Kidney capillary endothelial cell (primary cell): ENCODE data around the gene ADPRS.

ENCODE experiments used
- DNase-seq: peaks from one replicate; pipeline ENCODE4 v3.0.0-alpha.2; 2018; ENCODE audit warnings: low spot score

Gene ADPRS, protein sequence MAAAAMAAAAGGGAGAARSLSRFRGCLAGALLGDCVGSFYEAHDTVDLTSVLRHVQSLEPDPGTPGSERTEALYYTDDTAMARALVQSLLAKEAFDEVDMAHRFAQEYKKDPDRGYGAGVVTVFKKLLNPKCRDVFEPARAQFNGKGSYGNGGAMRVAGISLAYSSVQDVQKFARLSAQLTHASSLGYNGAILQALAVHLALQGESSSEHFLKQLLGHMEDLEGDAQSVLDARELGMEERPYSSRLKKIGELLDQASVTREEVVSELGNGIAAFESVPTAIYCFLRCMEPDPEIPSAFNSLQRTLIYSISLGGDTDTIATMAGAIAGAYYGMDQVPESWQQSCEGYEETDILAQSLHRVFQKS

DNA sequence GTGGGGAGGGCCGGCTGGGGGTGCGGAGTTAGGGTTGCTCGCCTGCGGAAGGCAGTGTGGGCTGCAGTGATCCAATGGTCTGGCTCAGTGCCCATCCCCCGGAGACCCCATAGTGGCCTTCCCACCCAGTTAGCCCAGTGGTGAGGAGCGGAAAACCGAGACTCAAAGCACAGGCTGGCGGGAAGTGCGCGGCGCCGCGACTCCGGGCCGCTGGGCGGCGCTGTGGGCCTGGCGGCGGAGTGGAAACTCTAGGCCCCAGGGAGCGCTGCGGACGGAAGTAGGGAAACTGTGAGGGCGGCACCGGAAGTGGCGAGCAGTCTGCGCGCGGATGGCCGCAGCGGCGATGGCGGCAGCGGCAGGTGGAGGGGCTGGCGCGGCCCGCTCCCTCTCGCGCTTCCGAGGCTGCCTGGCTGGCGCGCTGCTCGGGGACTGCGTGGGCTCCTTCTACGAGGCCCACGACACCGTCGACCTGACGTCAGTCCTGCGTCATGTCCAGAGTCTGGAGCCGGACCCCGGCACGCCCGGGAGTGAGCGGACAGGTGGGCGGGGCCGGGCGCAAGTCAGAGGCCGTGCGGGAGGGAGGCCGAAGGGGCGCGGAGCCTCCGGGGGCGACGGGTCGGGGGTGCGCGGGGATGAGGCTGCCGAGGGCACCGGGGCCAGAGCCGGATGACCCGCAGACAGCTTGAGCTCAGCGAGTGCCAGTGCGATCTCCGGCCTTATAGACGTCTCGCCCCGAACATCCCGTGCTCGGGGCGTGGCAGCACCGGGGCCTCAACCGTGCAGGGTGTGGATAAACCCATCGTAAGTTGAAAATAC, at the start of gene ADPRS:
TSS of gene ADPRS (plus strand) at position 316 of the 816 bp plus-strand sequence. CDS start at position 329, 13 bp downstream.
- peak; percentile 87 for DNase-seq

DNA sequence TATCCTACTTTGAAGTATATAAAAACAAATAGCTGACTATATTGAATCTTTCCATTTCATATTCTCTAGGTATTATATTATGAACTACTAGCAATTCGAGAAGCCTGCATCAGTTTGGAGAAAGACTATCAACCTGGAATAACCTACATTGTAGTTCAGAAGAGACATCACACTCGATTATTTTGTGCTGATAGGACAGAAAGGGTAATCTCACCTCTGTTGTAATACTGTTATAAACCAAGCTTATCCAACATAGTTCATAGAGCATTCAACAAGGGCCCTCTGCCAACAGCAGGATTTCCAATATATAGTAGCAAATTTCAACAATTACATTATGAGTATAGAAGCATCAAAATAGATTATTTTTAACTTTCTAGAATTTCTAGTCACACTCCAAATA, 48.5 kb upstream of the ADPRS start:
- no peak for DNase-seq

DNA sequence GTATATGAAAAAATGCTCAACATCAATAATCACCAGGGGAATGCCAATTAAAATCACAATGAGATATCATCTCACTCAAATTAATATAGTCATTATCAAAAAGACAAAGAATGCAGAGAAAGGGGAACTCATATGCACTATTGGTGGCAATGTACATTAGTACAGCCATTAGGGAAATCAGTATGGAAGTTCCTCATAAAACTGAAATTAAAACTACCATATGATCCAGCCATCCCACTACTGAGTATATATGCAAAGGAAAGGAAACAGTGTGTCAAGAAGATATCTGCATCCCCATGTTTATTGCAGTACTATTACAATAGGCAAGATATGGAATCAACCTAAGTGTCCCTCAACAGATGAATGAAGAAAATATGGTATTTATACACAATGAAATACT, 36.9 kb upstream of the ADPRS start:
- no peak for DNase-seq

DNA sequence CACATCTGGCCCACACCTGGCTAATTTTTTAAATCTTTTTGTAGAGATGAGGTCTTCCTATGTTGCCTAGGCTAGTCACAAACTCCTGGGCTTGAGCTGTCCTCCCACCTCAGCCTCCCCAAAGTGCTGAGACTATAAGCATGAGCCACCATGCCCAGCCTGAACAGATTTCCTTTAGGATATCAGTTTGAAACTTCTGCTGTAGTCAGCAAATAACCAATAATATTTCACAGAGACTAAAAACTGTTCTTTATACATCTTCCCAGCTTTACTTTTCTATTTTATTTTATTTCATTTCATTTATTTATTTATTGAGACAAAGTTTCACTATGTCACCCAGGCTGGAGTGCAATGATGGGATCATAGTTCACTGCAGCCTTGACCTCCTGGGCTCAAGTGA, 34.7 kb upstream of the ADPRS start:
- no peak for DNase-seq

DNA sequence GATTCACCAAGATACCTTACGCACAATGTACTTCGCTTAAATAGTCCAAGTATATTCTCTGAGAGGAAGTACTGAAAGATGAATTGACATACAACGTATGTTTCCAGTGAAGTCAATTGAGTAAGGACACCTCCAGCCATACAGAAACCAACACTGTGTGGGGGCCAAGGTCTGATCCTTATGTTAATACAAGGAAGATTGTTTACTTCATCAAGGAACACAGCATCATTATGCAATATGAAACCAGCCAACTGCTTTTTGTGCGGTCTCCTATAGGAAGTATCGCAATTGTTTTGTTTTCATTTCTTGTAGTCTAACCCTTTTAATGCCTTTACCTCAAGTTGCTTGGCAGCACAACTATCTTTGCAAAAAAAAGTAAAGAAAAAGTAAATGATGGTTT, 33.0 kb upstream of the ADPRS start:
- DNase-seq: no peak

DNA sequence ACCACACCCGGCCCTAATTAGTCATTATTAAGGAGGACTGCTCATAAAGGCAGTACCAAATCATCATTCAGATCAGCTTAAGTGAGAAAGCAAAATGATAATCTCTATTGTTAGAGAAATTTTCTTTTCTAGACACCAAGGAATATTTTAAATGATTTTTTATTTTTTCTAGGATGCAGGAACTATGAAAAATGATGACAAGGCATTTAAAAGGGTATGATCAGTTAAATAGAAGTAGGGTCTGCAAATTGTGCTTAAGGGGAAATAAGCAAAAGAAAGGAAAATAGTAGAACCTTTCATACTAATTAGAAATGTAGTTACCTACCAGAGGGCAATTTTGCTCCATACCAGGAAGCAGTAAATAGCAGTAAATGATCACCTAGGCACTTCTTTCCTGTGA, 26.4 kb upstream of the ADPRS start:
- no peak for DNase-seq

DNA sequence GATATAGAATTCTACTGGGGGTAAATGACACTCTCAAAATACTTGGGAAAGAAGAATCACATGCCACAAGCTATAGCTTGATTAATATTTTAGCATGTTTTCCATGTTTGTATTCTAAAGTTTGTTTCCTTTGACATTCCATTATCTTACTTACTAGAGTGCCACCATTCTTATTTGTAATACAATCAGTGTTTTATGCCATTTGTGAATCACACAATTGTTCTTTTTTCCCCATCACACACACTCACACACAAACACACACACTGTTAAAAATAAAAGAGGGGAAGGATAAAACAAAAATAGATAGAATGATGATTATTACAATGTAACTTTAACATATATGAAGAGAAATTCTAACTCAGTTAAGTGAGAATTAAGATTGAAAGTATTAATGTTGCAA, 20.8 kb upstream of the ADPRS start:
- no peak for DNase-seq

DNA sequence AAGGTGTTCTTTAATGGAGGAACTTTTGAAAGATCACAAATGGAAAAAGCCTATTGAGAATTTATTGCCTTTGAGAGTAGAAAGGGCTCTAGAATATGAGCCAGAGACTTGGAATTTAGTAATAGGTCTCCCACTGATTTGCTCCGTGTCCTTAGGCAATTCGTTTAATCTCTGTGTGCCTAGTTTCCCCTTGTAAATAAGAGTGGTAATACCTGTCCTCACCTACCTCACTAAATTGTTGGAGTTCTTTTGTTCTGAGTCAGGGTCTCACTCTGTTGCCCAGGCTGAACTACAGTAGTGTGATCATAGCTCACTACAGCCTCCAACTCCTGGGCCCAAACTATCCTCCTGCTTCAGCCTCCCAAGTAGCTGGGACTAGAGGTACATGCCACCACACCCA, 19.8 kb upstream of the ADPRS start:
- no peak for DNase-seq

DNA sequence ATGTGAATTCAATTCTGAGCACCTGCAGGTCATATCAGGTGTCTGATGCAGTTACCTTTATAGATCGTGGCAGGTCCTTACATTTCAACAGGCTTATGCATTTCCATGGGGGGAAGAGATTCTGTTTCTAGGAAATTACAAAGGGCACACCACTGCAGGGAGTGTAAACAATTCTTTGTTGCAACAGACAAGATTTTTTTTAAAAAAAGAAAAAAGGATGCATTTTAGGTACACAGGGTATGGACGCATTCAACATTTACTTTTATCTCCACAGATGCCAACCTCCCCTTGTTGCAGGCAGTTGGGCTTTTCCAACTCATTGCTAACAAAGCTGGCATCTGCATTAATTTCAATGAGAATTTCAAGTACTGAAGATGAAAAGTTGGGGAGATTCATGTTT, 18.3 kb upstream of the ADPRS start:
- DNase-seq: no peak

DNA sequence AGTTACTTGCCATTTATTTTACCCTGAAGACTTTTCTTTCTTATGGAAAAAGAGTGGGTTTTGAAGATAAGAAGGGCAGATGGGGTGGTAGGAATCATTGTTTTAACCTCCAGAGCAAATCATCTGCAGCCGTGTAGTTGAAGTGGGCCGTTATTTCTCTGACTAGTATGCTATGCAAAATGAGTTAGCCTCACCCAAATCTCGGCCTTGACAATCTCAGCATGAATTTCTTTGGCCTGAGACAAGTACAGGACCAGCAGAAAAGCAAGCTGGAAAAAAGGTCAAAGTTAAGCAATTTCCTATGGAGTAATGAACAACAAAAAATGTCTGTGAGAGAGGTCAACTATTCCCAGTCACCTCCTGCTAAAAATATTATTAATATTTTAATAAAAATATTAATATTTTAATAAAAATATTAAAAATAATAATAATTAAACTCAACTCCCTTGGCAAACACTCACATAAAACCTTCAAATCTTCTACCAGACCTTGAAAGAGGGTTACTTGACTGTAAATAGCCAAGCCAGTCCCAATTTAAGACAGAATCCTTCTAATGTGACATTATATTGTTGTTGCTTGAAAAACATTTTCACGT, 11.6 kb upstream of the ADPRS start:
- DNase-seq: no peak

DNA sequence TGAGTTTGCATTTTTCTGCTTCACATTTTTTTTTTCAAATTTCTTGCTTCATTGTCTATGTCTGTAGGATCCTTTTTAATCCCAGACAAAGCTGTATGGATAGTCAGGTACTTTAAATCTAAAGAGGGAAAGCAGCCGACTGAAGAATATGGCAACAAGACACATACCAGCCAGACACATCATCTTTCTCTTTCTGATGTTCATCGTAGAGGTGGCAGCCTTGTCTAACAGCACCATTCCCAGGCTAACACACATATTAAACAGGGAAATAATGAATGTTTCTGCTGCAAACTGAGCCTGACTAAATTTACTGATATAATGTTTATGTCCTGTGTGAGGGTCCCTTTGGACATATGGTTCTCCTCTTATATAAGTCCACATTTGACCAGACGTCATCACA, 8.5 kb upstream of the ADPRS start:
- no peak for DNase-seq

DNA sequence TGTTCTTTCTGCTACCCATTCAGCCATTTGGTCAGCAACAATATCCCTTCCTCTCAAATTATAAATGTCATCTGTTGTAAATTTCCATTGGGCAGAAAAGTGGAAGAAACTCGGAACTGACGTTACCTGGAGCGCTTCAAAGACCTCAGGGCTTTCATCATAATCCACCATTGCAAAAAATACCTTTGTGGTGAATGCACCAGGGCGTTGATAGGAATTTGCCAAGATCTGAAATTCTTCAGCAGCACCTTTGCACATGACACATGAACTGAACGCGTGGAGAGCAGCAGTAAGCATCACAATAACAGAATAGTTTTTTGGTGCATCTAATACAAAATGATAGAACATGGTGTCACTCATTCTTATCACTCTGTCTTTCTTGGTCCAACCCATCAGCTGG, 7.9 kb upstream of the ADPRS start:
- no peak for DNase-seq

DNA sequence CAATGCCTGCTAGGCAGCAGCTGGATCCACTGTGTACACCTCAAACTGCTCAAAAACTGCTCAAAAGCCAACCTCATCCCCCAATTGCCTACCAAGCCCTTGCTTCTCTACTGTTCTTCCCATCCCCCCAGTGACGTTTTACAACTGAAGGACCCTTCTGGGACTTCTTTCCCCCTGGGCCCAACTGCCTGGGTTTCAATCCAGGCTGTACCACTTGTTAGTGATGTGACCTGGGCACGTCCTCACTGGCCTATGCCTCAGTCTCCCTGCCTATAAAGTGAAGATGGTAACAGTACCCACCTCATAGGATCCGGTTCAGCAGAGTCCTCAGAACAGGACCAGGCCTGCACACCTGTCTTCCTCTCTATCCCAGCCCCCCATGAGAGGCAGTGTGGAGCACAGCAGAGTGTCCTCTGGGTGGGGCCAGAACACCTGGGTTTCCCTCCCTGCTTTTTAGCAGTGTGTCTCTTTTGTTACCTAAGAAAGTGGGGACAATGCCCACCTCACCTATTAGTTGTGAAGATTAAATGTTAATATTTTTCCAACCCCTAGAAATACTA, 6.7 kb upstream of the ADPRS start:
- DNase-seq: no peak

DNA sequence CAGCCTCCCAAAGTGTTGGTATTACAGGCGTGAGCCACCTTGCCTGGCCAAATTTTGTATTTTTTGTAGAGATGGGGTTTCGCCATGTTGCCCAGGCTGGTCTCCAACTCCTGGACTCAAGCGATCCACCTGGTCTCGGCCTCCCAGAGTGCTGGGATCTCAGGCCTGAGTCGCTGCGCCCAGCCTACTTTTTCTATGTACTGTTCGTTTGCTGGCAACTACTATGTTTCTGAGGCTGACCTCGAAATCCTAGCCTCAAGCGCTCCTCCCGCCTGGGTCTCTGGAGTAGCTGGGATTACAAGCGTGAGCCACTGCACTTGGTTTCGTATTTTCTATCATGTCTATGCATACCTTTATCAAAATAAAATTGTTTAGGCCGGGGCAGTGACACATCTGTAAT, 5.5 kb upstream of the ADPRS start:
- DNase-seq: no peak

DNA sequence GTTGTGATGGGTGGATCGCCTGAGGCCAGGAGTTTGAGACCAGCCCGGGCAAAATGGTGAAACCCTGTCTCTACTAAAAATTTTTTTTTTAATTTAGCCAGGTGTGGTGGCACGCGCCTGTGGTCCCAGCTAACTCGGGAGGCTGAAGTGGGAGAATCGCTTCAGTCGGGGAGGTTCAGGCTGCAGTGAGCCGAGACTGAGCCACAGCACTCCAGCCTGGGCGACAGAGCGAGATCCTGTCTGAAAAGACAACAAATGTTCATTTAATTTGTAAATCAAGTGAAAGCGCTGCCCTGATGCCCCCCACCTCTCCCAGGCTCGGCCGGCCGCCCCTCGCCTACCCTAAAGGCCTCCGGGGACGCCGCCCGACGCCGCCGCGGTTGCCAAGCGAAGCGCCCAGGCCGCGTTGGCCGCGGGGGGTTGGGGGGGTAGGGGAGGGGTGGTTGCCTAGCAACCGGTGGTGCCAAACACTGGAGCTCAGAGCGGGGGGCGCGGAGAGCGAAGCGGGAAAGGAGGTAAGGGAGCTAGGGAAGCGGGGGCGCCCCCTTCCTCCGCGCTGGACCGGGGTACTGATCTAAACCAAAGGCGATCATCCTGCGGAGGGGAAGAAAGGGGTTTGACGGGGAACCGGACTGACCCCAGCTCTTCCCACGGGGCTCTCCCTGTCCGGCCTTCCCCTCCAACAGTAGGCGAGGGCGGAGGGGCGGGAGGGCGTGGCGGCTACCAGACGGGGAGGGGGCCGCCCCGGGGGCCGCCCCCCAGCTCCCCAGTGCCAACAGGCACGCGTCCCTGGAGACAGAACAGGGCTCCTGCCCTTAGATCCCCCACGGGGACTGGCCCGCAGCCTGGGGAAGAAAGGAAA, 4.8 kb upstream of the ADPRS start, which contains the start of gene TEKT2:
TSS of gene TEKT2 (plus strand) at position 460 of the 862 bp plus-strand sequence. CDS start 828 bp downstream, outside the sequence.
- DNase-seq: no peak

DNA sequence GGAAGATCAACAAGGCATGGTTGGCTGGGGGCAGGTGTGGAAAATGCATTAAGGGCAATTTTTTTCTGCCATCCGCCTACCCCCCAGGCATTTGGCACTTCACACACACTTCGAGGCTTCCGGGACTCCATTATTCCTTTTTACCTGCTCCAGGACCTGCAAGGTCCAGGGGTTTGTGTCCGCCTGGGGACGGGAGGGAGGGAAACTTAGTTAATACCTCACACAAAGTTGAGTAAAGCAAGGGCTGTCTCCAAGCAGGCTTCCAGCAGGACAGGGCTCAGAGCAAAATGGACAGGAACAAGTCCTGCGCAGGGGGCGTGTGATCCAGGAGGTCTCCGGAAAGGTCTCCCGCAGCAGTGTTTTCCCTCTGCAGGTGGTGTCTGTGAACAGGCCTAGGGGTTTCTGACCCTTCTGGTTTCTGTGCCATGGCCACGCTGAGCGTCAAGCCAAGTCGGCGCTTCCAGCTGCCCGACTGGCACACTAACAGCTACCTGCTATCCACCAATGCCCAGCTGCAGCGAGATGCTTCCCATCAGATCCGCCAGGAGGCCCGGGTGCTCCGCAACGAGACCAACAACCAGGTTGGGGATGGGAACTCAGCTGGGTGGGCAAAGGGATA, 4.1 kb upstream of the ADPRS start:
- DNase-seq: no peak

DNA sequence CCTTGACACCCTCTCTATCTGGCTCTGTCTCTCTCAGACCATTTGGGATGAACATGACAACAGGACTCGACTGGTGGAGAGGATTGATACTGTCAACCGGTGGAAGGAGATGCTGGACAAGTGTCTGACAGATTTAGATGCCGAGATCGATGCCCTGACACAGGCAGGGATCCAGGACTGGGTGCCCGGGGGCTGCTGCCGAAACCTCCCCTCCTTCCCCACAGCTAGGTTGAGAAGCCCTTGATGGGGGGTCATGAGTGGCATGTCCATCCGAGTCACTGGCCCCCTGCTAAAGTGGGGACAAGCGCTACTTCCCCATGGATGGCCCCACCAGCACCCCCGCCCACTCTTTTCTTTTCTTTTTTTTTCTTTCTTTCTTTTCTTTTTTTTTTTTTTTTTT, 3.6 kb upstream of the ADPRS start:
- DNase-seq: no peak

DNA sequence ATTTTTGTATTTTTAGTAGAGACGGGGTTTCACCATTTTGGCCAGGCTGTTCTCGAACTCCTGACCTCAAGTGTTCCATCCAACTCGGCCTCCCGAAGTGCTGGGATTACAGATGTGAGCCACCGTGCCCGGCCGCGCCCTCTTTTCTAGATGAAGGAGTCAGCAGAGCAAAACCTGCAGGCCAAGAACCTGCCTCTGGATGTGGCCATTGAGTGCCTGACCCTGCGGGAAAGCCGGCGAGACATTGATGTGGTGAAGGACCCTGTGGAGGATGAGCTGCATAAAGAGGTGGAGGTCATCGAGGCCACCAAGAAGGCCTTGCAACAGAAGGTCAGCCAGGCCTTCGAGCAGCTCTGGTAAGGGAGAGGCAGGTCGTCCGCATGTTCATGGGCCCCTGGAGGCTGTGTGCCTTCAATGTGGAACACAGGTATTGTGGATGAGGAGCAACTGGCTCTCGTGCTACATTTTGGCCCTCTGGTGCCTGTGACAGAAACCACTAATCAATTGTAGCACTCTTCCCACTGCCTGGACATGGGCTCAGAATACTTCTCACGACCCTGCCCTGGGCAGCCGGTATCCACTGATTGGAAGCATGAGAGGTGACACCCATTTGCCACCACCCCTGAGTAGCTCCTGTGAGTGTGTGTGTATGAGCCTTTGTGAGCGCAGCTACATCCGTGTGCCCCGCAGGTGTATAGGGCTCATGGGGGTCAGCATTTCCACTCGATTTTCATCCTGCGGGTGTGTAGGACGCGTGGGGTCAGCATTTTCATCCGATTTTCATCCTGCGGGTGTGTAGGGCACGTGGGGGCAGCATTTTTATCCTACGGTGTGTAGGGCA, 2.8 kb upstream of the ADPRS start:
- DNase-seq: no peak

DNA sequence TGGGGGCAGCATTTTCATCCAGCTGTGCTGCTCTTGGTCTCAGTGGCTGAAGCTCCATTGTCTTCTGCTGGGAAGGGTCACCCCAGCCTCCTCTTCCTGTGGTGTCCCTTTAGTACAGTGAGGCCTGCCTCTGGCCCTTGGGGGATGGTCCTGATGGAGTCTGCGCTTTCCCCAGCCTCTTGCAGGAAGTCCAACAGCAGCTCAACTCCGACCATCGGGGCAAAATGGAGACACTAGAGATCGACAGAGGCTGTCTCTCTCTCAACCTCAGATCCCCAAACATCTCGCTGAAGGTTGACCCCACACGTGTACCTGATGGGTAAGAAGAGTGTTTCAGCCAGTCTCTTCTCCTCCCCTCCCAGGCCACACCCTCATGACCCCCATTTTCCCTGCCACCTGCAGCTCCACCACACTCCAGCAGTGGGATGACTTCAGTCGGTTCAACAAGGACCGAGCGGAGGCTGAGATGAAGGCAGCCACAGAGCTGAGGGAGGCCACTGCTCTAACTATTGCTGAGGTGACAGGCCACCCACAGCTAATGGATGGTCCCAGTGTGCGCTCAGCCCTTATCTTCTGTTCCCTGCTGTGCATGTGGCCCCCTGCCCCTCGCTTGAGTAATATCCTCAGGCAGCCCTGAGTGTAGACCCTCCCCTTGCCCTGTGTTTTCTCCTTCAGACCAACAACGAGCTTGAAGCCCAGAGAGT, 2.0 kb upstream of the ADPRS start:
- DNase-seq: no peak
